Endodermal cell (in vitro differentiated cells): ENCODE data around the gene CNIH3. TPM values are rescaled to one million over a fixed set of nuclear protein-coding genes. Genes with fewer than 3 reads are reported as not detected.

Source experiments
- DNase-seq: peaks from one replicate; pipeline ENCODE4 v3.0.0-alpha.2; 2017
- H3K27ac ChIP-seq: 2 replicates; pipeline ENCODE4 v1.5.1; 2013; ENCODE audit warnings: mild to moderate bottlenecking, low read depth, low read length, moderate library complexity
- H3K27me3 ChIP-seq: 2 replicates; pipeline ENCODE4 v1.6.1; 2013; ENCODE audit warnings: mild to moderate bottlenecking, low read length, moderate library complexity; ENCODE audit not compliant: insufficient read depth, control insufficient read depth, poor library complexity, severe bottlenecking
- H3K36me3 ChIP-seq: 2 replicates; pipeline ENCODE4 v1.7.0; 2013; ENCODE audit warnings: mild to moderate bottlenecking, low read length, moderate library complexity; ENCODE audit not compliant: control insufficient read depth, insufficient read depth
- H3K4me1 ChIP-seq: one replicate; pipeline ENCODE4 v1.7.0; 2013; ENCODE audit warnings: low read length; ENCODE audit not compliant: control insufficient read depth, insufficient read depth
- H3K4me3 ChIP-seq: 2 replicates; pipeline ENCODE4 v1.5.1; 2013; ENCODE audit warnings: mild to moderate bottlenecking, low read length, moderate library complexity
- H3K9ac ChIP-seq: 2 replicates; pipeline ENCODE4 v1.6.1; 2013; ENCODE audit warnings: mild to moderate bottlenecking, low read length, moderate library complexity; ENCODE audit not compliant: poor library complexity, severe bottlenecking; ENCODE audit errors: extremely low read depth
- H3K9me3 ChIP-seq: 2 replicates; pipeline ENCODE4 v1.6.1; 2013; ENCODE audit warnings: mild to moderate bottlenecking, low read length, moderate library complexity; ENCODE audit not compliant: control insufficient read depth
- H3K27ac Mint-ChIP-seq: 2 replicates; pipeline ENCODE4 v1.8.0; 2020; ENCODE audit warnings: mixed read lengths
- H3K27me3 Mint-ChIP-seq: 2 replicates; pipeline ENCODE4 v1.8.0; 2021; ENCODE audit warnings: mild to moderate bottlenecking, mixed read lengths; ENCODE audit not compliant: insufficient read depth
- H3K36me3 Mint-ChIP-seq: 2 replicates; pipeline ENCODE4 v1.8.0; 2020; ENCODE audit warnings: low read depth, mixed read lengths
- H3K4me1 Mint-ChIP-seq: 2 replicates; pipeline ENCODE4 v1.8.0; 2020; ENCODE audit warnings: mixed read lengths
- H3K4me3 Mint-ChIP-seq: 2 replicates; pipeline ENCODE4 v1.8.0; 2020; ENCODE audit warnings: mild to moderate bottlenecking, moderate library complexity, mixed read lengths
- H3K9me3 Mint-ChIP-seq: 2 replicates; pipeline ENCODE4 v1.8.0; 2020; ENCODE audit warnings: mild to moderate bottlenecking, mixed read lengths
- WGBS, 2 experiments: methylation state at CpG; one replicate each; pipeline versions ENCODE4 v1.1.5 to v1.1.7; 2013; ENCODE audit warnings: missing lambda C conversion rate in 2 of 2, mixed read lengths in 1 of 2; ENCODE audit not compliant: insufficient coverage in 1 of 2, insufficient read length in 1 of 2; 5-methylcytosine and 5-hydroxymethylcytosine counted together
- total RNA-seq, 2 donors: library from RNA; stranded (reverse); fragmentation: NEBNext Ultra II Directional in 1 of 2; extraction: Animal tissue kit (Norgen Biotek cat#: 25700) in 1 of 2; gene quantifications; 2 replicates in 1 of 2; 3 replicates in 1 of 2; pipeline ENCODE4 v1.2.1, GENCODE V29; 2021
- TF ChIP-seq, protein P1 (sequence below): fragments of 200-600 bp; sonication (generic); conservative IDR thresholded peaks from 2 replicates; pipeline ENCODE4 v1.5.0; 2021; ENCODE audit warnings: antibody characterized with exemption, mild to moderate bottlenecking

CNIH3 gene
- total RNA-seq, 2 donors from 2014 or later: 4.5 to 6.6 TPM

DNA sequence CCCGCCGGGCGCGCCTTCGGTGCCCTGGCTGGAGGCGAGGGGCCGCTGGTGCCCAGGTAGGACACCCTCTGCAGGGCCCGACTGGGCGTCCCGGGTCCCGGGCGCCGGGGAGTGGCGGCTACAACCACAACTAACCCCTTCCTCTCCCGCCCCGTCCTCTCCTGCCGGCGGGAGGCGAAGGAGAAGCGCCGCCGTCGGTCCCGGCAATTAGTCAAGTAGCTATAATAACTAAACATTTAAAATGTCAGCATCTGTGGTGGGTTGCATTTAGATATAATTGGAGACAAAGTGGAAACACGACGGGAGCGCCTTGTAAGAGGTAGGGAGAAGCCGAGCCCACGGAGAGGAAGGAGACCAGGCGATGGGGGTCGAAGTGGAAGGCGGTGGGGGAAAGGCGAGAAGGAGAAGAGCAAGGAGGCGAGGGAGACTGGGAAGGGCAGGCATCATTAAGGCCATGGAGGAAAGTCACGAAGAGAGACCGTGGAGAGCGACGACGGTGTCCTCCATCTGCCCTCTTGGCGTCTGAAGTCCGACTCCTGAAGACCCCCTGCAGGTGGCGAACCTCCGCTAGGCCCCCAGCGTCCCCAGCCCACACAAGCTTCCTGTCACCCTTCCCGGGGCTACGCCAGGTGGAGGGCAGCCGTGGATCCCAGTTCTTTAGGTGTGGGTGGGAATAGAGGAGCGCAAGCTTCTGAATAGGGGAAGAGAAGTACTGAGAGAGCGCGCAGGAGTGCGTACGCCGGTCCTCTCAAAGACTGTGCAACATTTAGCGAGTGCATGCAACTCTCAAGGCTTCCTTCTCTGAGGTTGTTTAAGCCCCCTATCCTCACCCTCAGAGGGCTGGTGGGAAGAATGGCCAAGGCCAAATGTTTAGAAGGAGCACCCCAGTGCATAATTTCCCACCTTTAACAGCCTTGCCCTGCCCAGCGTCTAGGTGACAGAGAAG, 1.6 kb downstream of the CNIH3 start:
- peak overlapping the region; percentile 79 for H3K4me3 ChIP-seq
- H3K36me3 Mint-ChIP-seq: peaks cover 11% of the 10 kb centered on the region
- TF ChIP-seq, protein P1, sequence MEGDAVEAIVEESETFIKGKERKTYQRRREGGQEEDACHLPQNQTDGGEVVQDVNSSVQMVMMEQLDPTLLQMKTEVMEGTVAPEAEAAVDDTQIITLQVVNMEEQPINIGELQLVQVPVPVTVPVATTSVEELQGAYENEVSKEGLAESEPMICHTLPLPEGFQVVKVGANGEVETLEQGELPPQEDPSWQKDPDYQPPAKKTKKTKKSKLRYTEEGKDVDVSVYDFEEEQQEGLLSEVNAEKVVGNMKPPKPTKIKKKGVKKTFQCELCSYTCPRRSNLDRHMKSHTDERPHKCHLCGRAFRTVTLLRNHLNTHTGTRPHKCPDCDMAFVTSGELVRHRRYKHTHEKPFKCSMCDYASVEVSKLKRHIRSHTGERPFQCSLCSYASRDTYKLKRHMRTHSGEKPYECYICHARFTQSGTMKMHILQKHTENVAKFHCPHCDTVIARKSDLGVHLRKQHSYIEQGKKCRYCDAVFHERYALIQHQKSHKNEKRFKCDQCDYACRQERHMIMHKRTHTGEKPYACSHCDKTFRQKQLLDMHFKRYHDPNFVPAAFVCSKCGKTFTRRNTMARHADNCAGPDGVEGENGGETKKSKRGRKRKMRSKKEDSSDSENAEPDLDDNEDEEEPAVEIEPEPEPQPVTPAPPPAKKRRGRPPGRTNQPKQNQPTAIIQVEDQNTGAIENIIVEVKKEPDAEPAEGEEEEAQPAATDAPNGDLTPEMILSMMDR: peak; percentile 25
- peak overlapping the region; percentile 66 for H3K4me3 Mint-ChIP-seq
- H3K27ac Mint-ChIP-seq: no peak overlapping the region
- H3K27me3 Mint-ChIP-seq: peaks cover 78% of the 10 kb centered on the region
- WGBS, 2 experiments: 9 to 12% methylated on average over 20 to 55 of the region's 55 CpGs
- peak; percentile 63 for DNase-seq
- H3K9ac ChIP-seq: no peak overlapping the region
- peaks cover 64% of the 10 kb centered on the region for H3K27me3 ChIP-seq
- H3K36me3 ChIP-seq: no peaks in the 10 kb centered on the region
- H3K27ac ChIP-seq: no peak overlapping the region
- H3K9me3 Mint-ChIP-seq: peaks cover 12% of the 10 kb centered on the region
- H3K4me1 Mint-ChIP-seq: peaks cover 20% of the 10 kb centered on the region
- H3K9me3 ChIP-seq: peaks cover 15% of the 10 kb centered on the region
- H3K4me1 ChIP-seq: no peaks in the 10 kb centered on the region

DNA sequence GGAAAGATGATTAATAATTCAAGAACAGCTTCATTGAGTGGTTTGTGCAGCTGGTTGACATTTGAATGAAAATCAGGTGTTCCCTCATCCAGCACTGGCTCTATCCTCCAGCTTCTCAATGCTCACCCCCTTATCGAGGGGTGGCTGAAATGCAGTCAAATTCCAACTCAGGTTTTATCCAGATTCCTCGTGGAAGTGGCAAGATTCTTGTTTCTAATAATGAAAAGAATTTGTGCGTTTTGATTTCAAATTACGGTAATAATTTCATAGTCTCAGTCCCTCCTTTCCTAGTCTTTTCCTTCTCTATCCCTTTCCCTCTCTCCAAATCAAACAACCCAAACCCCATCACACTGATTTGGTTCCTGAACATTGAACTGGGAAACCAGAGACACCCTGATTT, 3.1 kb downstream of the CNIH3 start:
- no peak overlapping the region for H3K9ac ChIP-seq
- H3K4me1 ChIP-seq: no peaks in the 10 kb centered on the region
- H3K36me3 ChIP-seq: no peaks in the 10 kb centered on the region
- H3K9me3 Mint-ChIP-seq: peaks cover 12% of the 10 kb centered on the region
- TF ChIP-seq, protein P1: no peak
- H3K4me1 Mint-ChIP-seq: peaks cover 26% of the 10 kb centered on the region
- H3K27ac ChIP-seq: no peak overlapping the region
- 87 to 94% methylated on average over 4 of the region's 4 CpGs for WGBS, 2 experiments
- peak overlapping the region; percentile 66 for H3K4me3 Mint-ChIP-seq
- peaks cover 15% of the 10 kb centered on the region for H3K9me3 ChIP-seq
- H3K27ac Mint-ChIP-seq: no peak overlapping the region
- peaks cover 75% of the 10 kb centered on the region for H3K27me3 Mint-ChIP-seq
- no peak overlapping the region for H3K4me3 ChIP-seq
- DNase-seq: no peak
- H3K27me3 ChIP-seq: peaks cover 58% of the 10 kb centered on the region
- H3K36me3 Mint-ChIP-seq: peaks cover 11% of the 10 kb centered on the region

DNA sequence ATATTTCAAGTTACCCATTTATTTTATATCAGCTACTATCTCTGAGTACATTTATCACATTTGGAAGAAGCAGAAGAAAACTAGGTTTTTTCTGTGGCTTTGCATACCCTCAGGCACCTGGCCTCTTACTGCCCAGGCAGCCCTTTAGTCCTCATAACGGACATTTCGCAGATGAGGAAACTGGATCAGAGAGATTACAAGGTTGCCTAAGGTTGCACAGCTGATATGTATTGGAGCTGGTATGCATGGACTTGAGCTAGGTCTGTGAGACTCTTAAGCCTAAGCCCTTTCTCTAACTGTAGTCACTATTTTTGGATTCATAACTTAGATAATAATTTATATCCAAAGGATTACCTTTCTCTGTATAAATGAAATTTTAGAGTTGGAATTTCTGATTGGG, 4.0 kb downstream of the CNIH3 start:
- TF ChIP-seq, protein P1: no peak
- no peak overlapping the region for H3K4me3 Mint-ChIP-seq
- Histone ChIP-seq H3K36me3 (no peaks in the 10 kb centered on the region), H3K4me3 (no peak overlapping the region), H3K27me3 (peaks cover 49% of the 10 kb centered on the region), H3K4me1 (no peaks in the 10 kb centered on the region), H3K9ac (no peak overlapping the region), H3K9me3 (peaks cover 15% of the 10 kb centered on the region), H3K27ac (no peak overlapping the region)
- H3K4me1 Mint-ChIP-seq: peaks cover 27% of the 10 kb centered on the region
- no peak overlapping the region for H3K27ac Mint-ChIP-seq
- WGBS, 2 experiments: 90 to 96% methylated on average over 2 of the region's 2 CpGs
- peaks cover 74% of the 10 kb centered on the region for H3K27me3 Mint-ChIP-seq
- DNase-seq: no peak
- peaks cover 12% of the 10 kb centered on the region for H3K9me3 Mint-ChIP-seq
- H3K36me3 Mint-ChIP-seq: peaks cover 15% of the 10 kb centered on the region
